GM23338 (cell line): ENCODE results near the gene ZNF281.

Experiments
- CREB1 ChIP-seq: fragments of 250-450 bp; sonication (Bioruptor Pico); IDR thresholded peaks from 2 replicates; pipeline ENCODE4 v1.5.0; 2020; ENCODE audit warnings: low read depth, mild to moderate bottlenecking, moderate library complexity
- EZH2 ChIP-seq: fragments of 200-600 bp; sonication (generic); IDR thresholded peaks from one replicate; pipeline ENCODE4 v1.8.0; 2017; ENCODE audit warnings: antibody characterized with exemption, mild to moderate bottlenecking, low read depth; ENCODE audit not compliant: unreplicated experiment
- EZH2phosphoT487 ChIP-seq: fragments of 200-600 bp; sonication (generic); IDR thresholded peaks from one replicate; pipeline ENCODE4 v1.8.1; 2018; ENCODE audit warnings: antibody characterized with exemption; ENCODE audit not compliant: unreplicated experiment
- JUNB ChIP-seq: IDR thresholded peaks from one replicate; pipeline ENCODE4 v1.6.1; 2016; ENCODE audit warnings: antibody characterized with exemption; ENCODE audit not compliant: unreplicated experiment
- POLR2AphosphoS5 ChIP-seq: IDR thresholded peaks from 2 replicates; pipeline ENCODE4 v1.6.1; 2016; ENCODE audit warnings: antibody characterized with exemption, low read depth
- STAT1 ChIP-seq: IDR thresholded peaks from one replicate; pipeline ENCODE4 v1.6.1; 2016; ENCODE audit warnings: antibody characterized with exemption; ENCODE audit not compliant: unreplicated experiment
- ZNF114 ChIP-seq: fragments of 250-450 bp; sonication (Bioruptor Pico); IDR thresholded peaks from 2 replicates; pipeline ENCODE4 v1.5.0; 2020; ENCODE audit warnings: mild to moderate bottlenecking, moderate library complexity
- ZNF331 ChIP-seq: fragments of 250-450 bp; sonication (Bioruptor Pico); IDR thresholded peaks from 2 replicates; pipeline ENCODE4 v1.5.0; 2020; ENCODE audit warnings: low read depth, mild to moderate bottlenecking, moderate library complexity
- TF ChIP-seq, protein P1 (sequence below), 2 experiments: fragments of 200-600 bp in 1 of 2; sonication (generic) in 1 of 2; conservative IDR thresholded peaks; 2 replicates each; pipeline versions ENCODE4 v1.5.1 to v1.6.1; 2016 to 2017; ENCODE audit warnings: antibody characterized with exemption in 2 of 2, low read depth in 2 of 2, mild to moderate bottlenecking in 2 of 2, moderate library complexity in 1 of 2
- TF ChIP-seq, protein P2 (sequence below): IDR thresholded peaks from one replicate; pipeline ENCODE4 v1.6.1; 2018; ENCODE audit warnings: antibody characterized with exemption; ENCODE audit not compliant: unreplicated experiment
- TF ChIP-seq, protein P3 (sequence below): IDR thresholded peaks from 2 replicates; pipeline ENCODE4 v1.6.1; 2016; ENCODE audit warnings: antibody characterized with exemption

DNA sequence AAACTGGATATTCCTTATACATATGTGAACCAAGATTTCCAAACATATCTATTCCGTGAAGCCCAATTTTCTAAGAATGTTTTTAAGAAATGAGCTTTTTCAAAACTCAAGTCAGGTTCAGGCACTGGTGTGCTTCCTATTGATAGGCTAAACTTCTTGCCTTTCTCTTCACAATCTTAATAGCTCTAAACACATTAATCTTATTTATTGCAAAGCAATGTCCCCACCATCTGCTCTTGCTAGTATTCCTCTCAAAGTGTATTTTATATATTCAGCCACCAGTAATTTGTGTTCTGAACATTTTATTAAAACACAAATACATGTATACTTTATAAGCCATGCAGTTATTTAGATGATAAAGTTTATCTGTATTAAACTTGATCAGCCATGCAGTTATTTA lies 11.5 kb downstream of the ZNF281 start:
- TF ChIP-seq, protein P1, sequence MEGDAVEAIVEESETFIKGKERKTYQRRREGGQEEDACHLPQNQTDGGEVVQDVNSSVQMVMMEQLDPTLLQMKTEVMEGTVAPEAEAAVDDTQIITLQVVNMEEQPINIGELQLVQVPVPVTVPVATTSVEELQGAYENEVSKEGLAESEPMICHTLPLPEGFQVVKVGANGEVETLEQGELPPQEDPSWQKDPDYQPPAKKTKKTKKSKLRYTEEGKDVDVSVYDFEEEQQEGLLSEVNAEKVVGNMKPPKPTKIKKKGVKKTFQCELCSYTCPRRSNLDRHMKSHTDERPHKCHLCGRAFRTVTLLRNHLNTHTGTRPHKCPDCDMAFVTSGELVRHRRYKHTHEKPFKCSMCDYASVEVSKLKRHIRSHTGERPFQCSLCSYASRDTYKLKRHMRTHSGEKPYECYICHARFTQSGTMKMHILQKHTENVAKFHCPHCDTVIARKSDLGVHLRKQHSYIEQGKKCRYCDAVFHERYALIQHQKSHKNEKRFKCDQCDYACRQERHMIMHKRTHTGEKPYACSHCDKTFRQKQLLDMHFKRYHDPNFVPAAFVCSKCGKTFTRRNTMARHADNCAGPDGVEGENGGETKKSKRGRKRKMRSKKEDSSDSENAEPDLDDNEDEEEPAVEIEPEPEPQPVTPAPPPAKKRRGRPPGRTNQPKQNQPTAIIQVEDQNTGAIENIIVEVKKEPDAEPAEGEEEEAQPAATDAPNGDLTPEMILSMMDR (conservative IDR thresholded peaks at IDR 0.05; ENCODE audit: low read depth in 2 of 2): no peak
- no peak for TF ChIP-seq EZH2
- TF ChIP-seq POLR2AphosphoS5: no peak
- TF ChIP-seq, protein P2, sequence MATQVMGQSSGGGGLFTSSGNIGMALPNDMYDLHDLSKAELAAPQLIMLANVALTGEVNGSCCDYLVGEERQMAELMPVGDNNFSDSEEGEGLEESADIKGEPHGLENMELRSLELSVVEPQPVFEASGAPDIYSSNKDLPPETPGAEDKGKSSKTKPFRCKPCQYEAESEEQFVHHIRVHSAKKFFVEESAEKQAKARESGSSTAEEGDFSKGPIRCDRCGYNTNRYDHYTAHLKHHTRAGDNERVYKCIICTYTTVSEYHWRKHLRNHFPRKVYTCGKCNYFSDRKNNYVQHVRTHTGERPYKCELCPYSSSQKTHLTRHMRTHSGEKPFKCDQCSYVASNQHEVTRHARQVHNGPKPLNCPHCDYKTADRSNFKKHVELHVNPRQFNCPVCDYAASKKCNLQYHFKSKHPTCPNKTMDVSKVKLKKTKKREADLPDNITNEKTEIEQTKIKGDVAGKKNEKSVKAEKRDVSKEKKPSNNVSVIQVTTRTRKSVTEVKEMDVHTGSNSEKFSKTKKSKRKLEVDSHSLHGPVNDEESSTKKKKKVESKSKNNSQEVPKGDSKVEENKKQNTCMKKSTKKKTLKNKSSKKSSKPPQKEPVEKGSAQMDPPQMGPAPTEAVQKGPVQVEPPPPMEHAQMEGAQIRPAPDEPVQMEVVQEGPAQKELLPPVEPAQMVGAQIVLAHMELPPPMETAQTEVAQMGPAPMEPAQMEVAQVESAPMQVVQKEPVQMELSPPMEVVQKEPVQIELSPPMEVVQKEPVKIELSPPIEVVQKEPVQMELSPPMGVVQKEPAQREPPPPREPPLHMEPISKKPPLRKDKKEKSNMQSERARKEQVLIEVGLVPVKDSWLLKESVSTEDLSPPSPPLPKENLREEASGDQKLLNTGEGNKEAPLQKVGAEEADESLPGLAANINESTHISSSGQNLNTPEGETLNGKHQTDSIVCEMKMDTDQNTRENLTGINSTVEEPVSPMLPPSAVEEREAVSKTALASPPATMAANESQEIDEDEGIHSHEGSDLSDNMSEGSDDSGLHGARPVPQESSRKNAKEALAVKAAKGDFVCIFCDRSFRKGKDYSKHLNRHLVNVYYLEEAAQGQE: no peak
- TF ChIP-seq ZNF331 (CRISPR knock-in tag): no peak
- TF ChIP-seq EZH2phosphoT487: no peak
- no peak for TF ChIP-seq JUNB
- TF ChIP-seq CREB1 (CRISPR knock-in tag): no peak
- no peak for TF ChIP-seq STAT1
- TF ChIP-seq, protein P3, sequence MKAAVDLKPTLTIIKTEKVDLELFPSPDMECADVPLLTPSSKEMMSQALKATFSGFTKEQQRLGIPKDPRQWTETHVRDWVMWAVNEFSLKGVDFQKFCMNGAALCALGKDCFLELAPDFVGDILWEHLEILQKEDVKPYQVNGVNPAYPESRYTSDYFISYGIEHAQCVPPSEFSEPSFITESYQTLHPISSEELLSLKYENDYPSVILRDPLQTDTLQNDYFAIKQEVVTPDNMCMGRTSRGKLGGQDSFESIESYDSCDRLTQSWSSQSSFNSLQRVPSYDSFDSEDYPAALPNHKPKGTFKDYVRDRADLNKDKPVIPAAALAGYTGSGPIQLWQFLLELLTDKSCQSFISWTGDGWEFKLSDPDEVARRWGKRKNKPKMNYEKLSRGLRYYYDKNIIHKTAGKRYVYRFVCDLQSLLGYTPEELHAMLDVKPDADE: no peak
- TF ChIP-seq ZNF114 (CRISPR knock-in tag): no peak
